H9 (cell line): Measurements from ENCODE around the gene GLUL. TPM values are rescaled to one million over a fixed set of nuclear protein-coding genes. Genes with fewer than 3 reads are reported as not detected.

Experiments used
- DNase-seq: peaks from one replicate; pipeline ENCODE4 v3.0.0-alpha.2; 2017
- H2AFZ ChIP-seq: one replicate; pipeline ENCODE4 v1.6.1; 2013; ENCODE audit warnings: mild to moderate bottlenecking, low read length, control low read depth, moderate library complexity
- H2AK5ac ChIP-seq: 2 replicates; pipeline ENCODE4 v1.6.1; 2013; ENCODE audit warnings: low read length, control low read depth, mixed read lengths; ENCODE audit not compliant: insufficient read length
- H2BK120ac ChIP-seq: one replicate; pipeline ENCODE4 v1.6.1; 2013; ENCODE audit warnings: low read depth, mild to moderate bottlenecking, low read length, control low read depth, inconsistent platforms; ENCODE audit not compliant: poor library complexity, severe bottlenecking
- H2BK12ac ChIP-seq: 2 replicates; pipeline ENCODE4 v1.6.1; 2013; ENCODE audit warnings: low read length, control low read depth, mixed read lengths, low read depth; ENCODE audit not compliant: insufficient read length
- H2BK15ac ChIP-seq: 2 replicates; pipeline ENCODE4 v1.6.1; 2013; ENCODE audit warnings: low read depth, low read length, control low read depth
- H2BK20ac ChIP-seq: one replicate; pipeline ENCODE4 v1.6.1; 2013; ENCODE audit warnings: low read depth, mild to moderate bottlenecking, low read length, control low read depth, inconsistent platforms; ENCODE audit not compliant: poor library complexity, severe bottlenecking
- H2BK5ac ChIP-seq: 2 replicates; pipeline ENCODE4 v1.6.1; 2013; ENCODE audit warnings: low read length, control low read depth, mixed read lengths; ENCODE audit not compliant: insufficient read length
- H3K14ac ChIP-seq: 2 replicates; pipeline ENCODE4 v1.6.1; 2013; ENCODE audit warnings: low read length, control low read depth; ENCODE audit not compliant: insufficient read depth
- H3K18ac ChIP-seq: 2 replicates; pipeline ENCODE4 v1.6.1; 2013; ENCODE audit warnings: low read depth, mild to moderate bottlenecking, mixed read lengths, low read length, control low read depth; ENCODE audit not compliant: insufficient read length
- H3K23ac ChIP-seq: 2 replicates; pipeline ENCODE4 v1.6.1; 2013; ENCODE audit warnings: low read length, control low read depth, mixed read lengths, low read depth; ENCODE audit not compliant: insufficient read length
- H3K23me2 ChIP-seq: 2 replicates; pipeline ENCODE4 v1.6.1; 2013; ENCODE audit warnings: low read depth, mild to moderate bottlenecking, mixed read lengths, low read length, control low read depth; ENCODE audit not compliant: insufficient read length, poor library complexity, severe bottlenecking
- H3K27ac ChIP-seq: 2 replicates; pipeline ENCODE4 v1.5.1; 2013; ENCODE audit warnings: low read length, control low read depth, mixed read lengths, low read depth; ENCODE audit not compliant: insufficient read length
- H3K27me3 ChIP-seq: 2 replicates; pipeline ENCODE4 v1.6.1; 2013; ENCODE audit warnings: low read length, control low read depth, inconsistent platforms; ENCODE audit not compliant: insufficient read depth
- H3K4ac ChIP-seq: 2 replicates; pipeline ENCODE4 v1.6.1; 2013; ENCODE audit warnings: low read depth, mild to moderate bottlenecking, control low read depth, inconsistent platforms, low read length, moderate library complexity
- H3K4me1 ChIP-seq: 2 replicates; pipeline ENCODE4 v1.6.1; 2013; ENCODE audit warnings: low read length, control low read depth, inconsistent platforms; ENCODE audit not compliant: insufficient read depth
- H3K4me2 ChIP-seq: 2 replicates; pipeline ENCODE4 v1.6.1; 2013; ENCODE audit warnings: low read length, control low read depth, mixed read lengths; ENCODE audit not compliant: insufficient read length, insufficient read depth
- H3K56ac ChIP-seq: 2 replicates; pipeline ENCODE4 v1.6.1; 2013; ENCODE audit warnings: low read depth, mild to moderate bottlenecking, mixed read lengths, low read length, control low read depth; ENCODE audit not compliant: insufficient read length
- H3K79me1 ChIP-seq: 2 replicates; pipeline ENCODE4 v1.6.1; 2013; ENCODE audit warnings: low read depth, mild to moderate bottlenecking, moderate library complexity, low read length, control low read depth, inconsistent platforms; ENCODE audit not compliant: insufficient read depth, poor library complexity, severe bottlenecking
- H3K79me2 ChIP-seq: 2 replicates; pipeline ENCODE4 v1.6.1; 2013; ENCODE audit warnings: low read length, control low read depth, inconsistent platforms; ENCODE audit not compliant: insufficient read depth
- H3K9ac ChIP-seq: 2 replicates; pipeline ENCODE4 v1.6.1; 2013; ENCODE audit warnings: low read length, control low read depth, mixed read lengths; ENCODE audit not compliant: insufficient read length; ENCODE audit errors: extremely low read depth
- H3K9me3 ChIP-seq: one replicate; pipeline ENCODE4 v1.6.1; 2013; ENCODE audit warnings: low read depth, low read length, inconsistent platforms; ENCODE audit not compliant: control insufficient read depth
- H3T11ph ChIP-seq: one replicate; pipeline ENCODE4 v1.6.1; 2013; ENCODE audit warnings: mild to moderate bottlenecking, low read length, control low read depth, inconsistent platforms
- H4K20me1 ChIP-seq: one replicate; pipeline ENCODE4 v1.6.1; 2013; ENCODE audit not compliant: control insufficient read depth, insufficient read length, insufficient read depth
- H4K5ac ChIP-seq: 2 replicates; pipeline ENCODE4 v1.6.1; 2013; ENCODE audit warnings: low read depth, mild to moderate bottlenecking, mixed read lengths, low read length, control low read depth; ENCODE audit not compliant: insufficient read length
- H4K8ac ChIP-seq: replicated peaks from 2 replicates; pipeline ENCODE4 v1.6.1; 2013; ENCODE audit warnings: low read length, control low read depth, mixed read lengths, low read depth; ENCODE audit not compliant: insufficient read length
- H4K91ac ChIP-seq: 2 replicates; pipeline ENCODE4 v1.6.1; 2013; ENCODE audit warnings: low read depth, mild to moderate bottlenecking, moderate library complexity, mixed read lengths, low read length, control low read depth; ENCODE audit not compliant: insufficient read length
- H3K27ac Mint-ChIP-seq, 3 experiments: 2 replicates in 2 of 3; 3 replicates in 1 of 3; pipeline ENCODE4 v1.8.0; 2020 to 2021; ENCODE audit warnings: mixed read lengths in 3 of 3, mild to moderate bottlenecking in 1 of 3, moderate library complexity in 1 of 3
- H3K27me3 Mint-ChIP-seq: 2 replicates; pipeline ENCODE4 v1.8.0; 2021; ENCODE audit warnings: low read depth, mild to moderate bottlenecking, moderate library complexity, mixed read lengths
- H3K36me3 Mint-ChIP-seq, 3 experiments: 2 replicates in 2 of 3; 3 replicates in 1 of 3; pipeline ENCODE4 v1.8.0; 2020 to 2021; ENCODE audit warnings: low read depth in 3 of 3, mixed read lengths in 3 of 3; ENCODE audit not compliant: insufficient read depth in 1 of 3
- H3K4me1 Mint-ChIP-seq, 2 experiments: 2 replicates each; pipeline ENCODE4 v1.8.0; 2020; ENCODE audit warnings: mixed read lengths in 2 of 2
- H3K4me3 Mint-ChIP-seq, 2 experiments: 2 replicates in 1 of 2; 3 replicates in 1 of 2; pipeline ENCODE4 v1.8.0; 2020 to 2021; ENCODE audit warnings: mild to moderate bottlenecking in 2 of 2, mixed read lengths in 2 of 2, moderate library complexity in 1 of 2
- H3K9me3 Mint-ChIP-seq, 2 experiments: 2 replicates in 1 of 2; 3 replicates in 1 of 2; pipeline ENCODE4 v1.8.0; 2020; ENCODE audit warnings: mild to moderate bottlenecking in 2 of 2, mixed read lengths in 2 of 2, moderate library complexity in 1 of 2
- CTCF ChIP-seq: fragments of 200-600 bp; sonication (generic); conservative IDR thresholded peaks from 3 replicates; pipeline ENCODE4 v1.8.0; 2021; ENCODE audit warnings: antibody characterized with exemption, mild to moderate bottlenecking
- WGBS: extraction: QIAGEN DNeasy Blood & Tissue Kit; methylation state at CpG from one replicate; pipeline ENCODE4 v1.1.7; 2013; ENCODE audit warnings: missing lambda C conversion rate, low lambda C conversion rate, mixed read lengths; ENCODE audit not compliant: insufficient read length; ENCODE audit errors: extremely low coverage; 5-methylcytosine and 5-hydroxymethylcytosine counted together
- total RNA-seq: library from RNA; stranded (reverse); gene quantifications from 2 replicates; pipeline ENCODE4 v1.2.1, GENCODE V29; 2021

GLUL gene
- total RNA-seq, 1 experiment from 2014 or later = 332 TPM

- no peak overlapping the region for H2BK12ac ChIP-seq
- no peaks in the 10 kb centered on the region for H3K79me1 ChIP-seq
These were observed 21.9 kb upstream of the GLUL start for GRCh38 chr1:182413486-182413885.

More at GRCh38 chr1:182413486-182413885, 21.9 kb upstream of the GLUL start:
- no peak overlapping the region for H4K5ac ChIP-seq
- H3K79me2 ChIP-seq = no peaks in the 10 kb centered on the region
- no peak overlapping the region for H3K14ac ChIP-seq
- no peak for TF ChIP-seq CTCF
- H2AK5ac ChIP-seq = no peak overlapping the region
- no peak for DNase-seq
- H2BK20ac ChIP-seq = no peak overlapping the region
- no peak overlapping the region for H2BK15ac ChIP-seq
- no peak overlapping the region for H3K4ac ChIP-seq
- no peak overlapping the region for H2BK5ac ChIP-seq
- no peak overlapping the region for H3K27ac Mint-ChIP-seq
- H3K4me3 Mint-ChIP-seq = no peak overlapping the region
- H3K27me3 Mint-ChIP-seq = peaks cover 8% of the 10 kb centered on the region
- H3K9me3 ChIP-seq = no peaks in the 10 kb centered on the region
- no peak overlapping the region for H2AFZ ChIP-seq
- H4K91ac ChIP-seq = no peak overlapping the region
- no peaks in the 10 kb centered on the region for H3K36me3 Mint-ChIP-seq
- H3K4me1 Mint-ChIP-seq = peaks cover 4 to 7% of the 10 kb centered on the region in 2 experiments; a peak in 3 of 4 replicates
- H3K4me2 ChIP-seq = no peak overlapping the region
- H3K9ac ChIP-seq = no peak overlapping the region
- H3K23me2 ChIP-seq = no peaks in the 10 kb centered on the region
- H3K18ac ChIP-seq = no peak overlapping the region
- H4K8ac ChIP-seq = no peak overlapping the region
- no peaks in the 10 kb centered on the region for H3K27me3 ChIP-seq
- H4K20me1 ChIP-seq = no peaks in the 10 kb centered on the region
- WGBS = no CpG with 5 or more reads among the region's 3 CpGs
- no peak overlapping the region for H3K56ac ChIP-seq
- no peak overlapping the region for H2BK120ac ChIP-seq
- H3T11ph ChIP-seq = no peak overlapping the region
- 0 out of 5 replicates have a peak, but pooled peaks cover 0 to 2% of the 10 kb centered on the region in 2 experiments for H3K9me3 Mint-ChIP-seq
- H3K4me1 ChIP-seq = no peaks in the 10 kb centered on the region; the same call in 1 of the 2 replicates
- H3K23ac ChIP-seq = no peak overlapping the region
- H3K27ac ChIP-seq = no peak overlapping the region
